AG10803 (cell line): ENCODE results near the gene EPB41L2.

Source experiments
- DNase-seq: peaks from one replicate; pipeline ENCODE4 v3.0.0; 2010; ENCODE audit warnings: low read depth
- H3K4me3 ChIP-seq: 2 replicates; pipeline ENCODE4 v1.5.1; 2011; ENCODE audit warnings: mild to moderate bottlenecking, low read length, control low read depth
- TF ChIP-seq, protein P1 (sequence below): conservative IDR thresholded peaks from 2 replicates; pipeline ENCODE4 v1.5.1; 2011; ENCODE audit warnings: mild to moderate bottlenecking, low read length, control low read depth, inconsistent platforms

Gene EPB41L2

DNA sequence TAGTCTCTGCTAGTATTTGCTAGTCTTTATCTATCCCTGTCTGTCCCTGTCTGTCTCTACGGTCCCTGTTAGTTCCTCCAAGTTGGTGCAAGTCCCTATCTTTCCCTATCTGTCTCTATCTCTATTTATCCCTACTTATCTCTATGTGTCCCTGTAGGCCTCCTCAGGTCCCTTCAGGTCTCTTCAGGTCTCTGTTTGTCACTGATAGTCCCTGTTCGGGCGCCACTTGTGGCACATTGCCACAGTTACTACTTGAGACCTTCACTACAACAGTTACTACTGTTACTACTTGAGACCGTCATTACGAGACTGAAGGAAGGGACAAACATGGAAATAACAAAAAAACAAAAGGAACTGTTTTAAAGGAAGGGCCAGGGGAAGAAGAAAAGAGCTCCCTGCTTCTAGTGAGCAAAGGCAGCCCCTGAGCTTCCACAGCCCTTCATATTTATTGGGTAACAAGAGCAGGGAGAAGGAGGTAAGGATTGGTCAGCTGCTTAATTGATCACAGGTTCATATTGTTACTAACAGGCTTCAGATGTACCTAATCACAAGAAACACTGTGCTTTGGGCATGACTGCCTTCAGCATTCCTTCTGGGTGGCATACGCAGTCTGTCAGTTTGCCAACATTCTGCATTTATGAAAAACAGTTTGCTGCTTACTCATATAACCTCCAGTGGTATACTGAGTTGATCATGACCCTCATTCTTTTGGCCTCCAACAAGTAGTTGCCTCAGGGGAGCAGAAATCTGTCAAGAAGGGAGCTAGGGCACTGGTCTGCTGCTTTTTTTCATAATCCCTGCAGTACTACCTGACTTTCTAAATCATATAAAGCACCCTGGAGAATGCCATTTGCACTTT is 8.4 kb downstream of the EPB41L2 start:
- TF ChIP-seq, protein P1, sequence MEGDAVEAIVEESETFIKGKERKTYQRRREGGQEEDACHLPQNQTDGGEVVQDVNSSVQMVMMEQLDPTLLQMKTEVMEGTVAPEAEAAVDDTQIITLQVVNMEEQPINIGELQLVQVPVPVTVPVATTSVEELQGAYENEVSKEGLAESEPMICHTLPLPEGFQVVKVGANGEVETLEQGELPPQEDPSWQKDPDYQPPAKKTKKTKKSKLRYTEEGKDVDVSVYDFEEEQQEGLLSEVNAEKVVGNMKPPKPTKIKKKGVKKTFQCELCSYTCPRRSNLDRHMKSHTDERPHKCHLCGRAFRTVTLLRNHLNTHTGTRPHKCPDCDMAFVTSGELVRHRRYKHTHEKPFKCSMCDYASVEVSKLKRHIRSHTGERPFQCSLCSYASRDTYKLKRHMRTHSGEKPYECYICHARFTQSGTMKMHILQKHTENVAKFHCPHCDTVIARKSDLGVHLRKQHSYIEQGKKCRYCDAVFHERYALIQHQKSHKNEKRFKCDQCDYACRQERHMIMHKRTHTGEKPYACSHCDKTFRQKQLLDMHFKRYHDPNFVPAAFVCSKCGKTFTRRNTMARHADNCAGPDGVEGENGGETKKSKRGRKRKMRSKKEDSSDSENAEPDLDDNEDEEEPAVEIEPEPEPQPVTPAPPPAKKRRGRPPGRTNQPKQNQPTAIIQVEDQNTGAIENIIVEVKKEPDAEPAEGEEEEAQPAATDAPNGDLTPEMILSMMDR, result no peak
- no peak overlapping the region for H3K4me3 ChIP-seq
- DNase-seq, result no peak

DNA sequence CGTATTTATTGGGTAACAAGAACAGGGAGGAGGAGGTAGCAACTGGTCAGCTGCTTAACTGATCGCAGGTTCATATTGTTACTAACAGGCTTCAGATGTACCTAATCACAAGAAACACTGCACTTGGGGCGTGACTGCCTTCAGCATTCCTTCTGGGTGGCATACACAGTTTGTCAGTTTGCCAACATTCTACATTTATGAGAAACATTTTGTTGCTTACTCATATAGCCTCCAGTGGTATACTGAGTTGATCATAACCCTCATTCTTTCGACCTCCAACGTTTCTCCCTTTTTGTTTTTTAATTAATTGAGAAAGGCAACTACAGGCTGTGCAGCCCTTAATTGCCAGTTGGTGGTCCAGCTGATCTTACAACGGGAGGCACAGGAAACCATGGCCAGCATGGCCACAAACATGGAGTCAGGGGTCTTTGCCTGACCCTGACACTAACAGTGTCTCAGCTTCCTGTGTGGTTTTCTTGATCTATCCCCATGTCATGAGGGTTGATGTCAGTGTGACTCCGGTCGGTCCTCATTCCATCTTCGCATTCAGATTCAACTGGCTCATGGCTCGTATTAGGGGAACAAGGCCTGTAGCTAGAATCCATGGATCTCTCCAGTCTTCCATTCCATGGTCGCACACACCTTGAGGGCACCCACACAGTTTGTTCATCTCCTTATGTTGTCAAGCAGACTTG is 9.4 kb downstream of the EPB41L2 start:
- TF ChIP-seq, protein P1, result no peak

GRCh38 chr6:131052181-131052580 is 10.9 kb downstream of the EPB41L2 start:
- TF ChIP-seq, protein P1, result no peak
- no peak overlapping the region for H3K4me3 ChIP-seq
- DNase-seq, result no peak

More for the DNA sequence above, 9.4 kb downstream of the EPB41L2 start:
- H3K4me3 ChIP-seq, result no peak overlapping the region
- DNase-seq, result no peak

DNA sequence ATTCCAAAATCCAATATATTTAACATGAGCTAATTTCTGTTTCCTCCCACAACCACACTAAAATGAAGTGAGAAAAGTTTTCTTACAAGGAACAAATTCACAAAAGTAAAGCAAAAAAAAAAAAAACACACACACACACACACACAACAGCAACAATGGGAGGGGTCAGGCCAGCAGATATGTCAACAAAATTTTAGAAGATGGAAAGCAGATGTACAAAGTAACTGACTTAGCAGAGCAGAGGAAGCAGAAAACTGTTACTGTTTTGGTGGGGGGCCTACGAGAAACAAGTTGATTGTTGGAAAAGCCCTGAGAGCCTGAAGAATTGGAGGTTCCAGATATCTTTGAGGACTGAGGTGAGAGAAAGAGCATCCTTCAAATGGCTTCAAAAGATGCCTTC is 11.7 kb downstream of the EPB41L2 start:
- DNase-seq, result no peak
- TF ChIP-seq, protein P1, result no peak
- no peak overlapping the region for H3K4me3 ChIP-seq

DNA sequence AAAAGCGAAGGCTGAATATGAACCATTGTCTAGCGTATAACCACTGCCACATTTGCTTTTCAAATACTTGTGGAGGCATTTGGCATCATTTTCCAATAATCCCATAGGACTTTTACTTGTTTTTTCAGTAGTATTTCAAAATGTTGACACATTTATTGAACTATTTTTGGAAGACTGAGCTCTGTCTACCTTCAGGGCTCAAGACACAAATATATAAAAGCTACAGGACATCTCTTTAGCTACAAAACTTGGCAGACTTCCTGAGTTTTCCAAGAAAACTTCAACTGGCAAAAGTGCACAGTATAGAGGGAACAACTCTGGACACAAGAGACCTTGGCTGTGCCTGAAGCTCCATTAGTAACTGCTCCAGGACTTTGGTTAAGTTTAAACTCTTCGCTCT is 13.4 kb downstream of the EPB41L2 start:
- H3K4me3 ChIP-seq, result no peak overlapping the region
- TF ChIP-seq, protein P1, result no peak
- DNase-seq, result no peak

DNA sequence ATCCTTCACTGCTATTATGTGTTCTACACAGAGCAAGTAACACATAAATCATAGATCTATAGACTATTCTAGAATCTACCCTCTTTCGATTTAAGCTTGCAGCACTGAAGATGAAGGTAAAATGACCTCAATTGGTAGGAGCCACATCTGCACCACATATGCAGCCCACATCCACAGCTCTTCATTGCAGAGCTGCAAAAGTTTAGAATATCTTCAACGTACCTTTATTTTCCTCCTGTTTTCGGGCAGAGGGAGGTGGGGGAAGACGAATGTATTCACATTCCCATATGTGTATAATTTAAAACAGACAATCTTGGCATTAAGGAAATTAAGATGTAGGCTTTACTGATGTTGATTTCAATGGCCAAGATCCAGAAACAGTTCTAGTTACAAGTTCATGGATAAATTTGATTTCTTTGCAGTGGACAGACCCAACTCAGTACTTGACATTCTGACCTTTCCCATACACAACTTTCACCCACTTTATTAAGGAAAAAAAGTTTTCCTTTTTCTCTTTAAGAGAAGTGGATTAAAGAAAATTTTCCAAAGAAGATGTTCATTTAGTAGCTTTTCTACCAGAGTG is 14.0 kb downstream of the EPB41L2 start:
- H3K4me3 ChIP-seq, result no peak overlapping the region
- no peak for DNase-seq
- TF ChIP-seq, protein P1, result no peak
